Esophagus squamous epithelium (tissue), 4 donors: ENCODE data around the gene ALDH1A2.

Experiments
- CTCF ChIP-seq, 6 experiments: fragments of 450-650 bp in 4 of 6; fragments of 200-600 bp in 2 of 6; sonication (generic) in 2 of 6; IDR thresholded peaks; one replicate each; pipeline ENCODE4 v1.5.1; 2016 to 2019; ENCODE audit warnings: antibody characterized with exemption in 6 of 6, mild to moderate bottlenecking in 4 of 6, moderate library complexity in 4 of 6
- POLR2A ChIP-seq, 4 donors: fragments of 450-650 bp; IDR thresholded peaks; one replicate each; pipeline ENCODE4 v1.6.1; 2017; ENCODE audit warnings: antibody characterized with exemption in 4 of 4, mild to moderate bottlenecking in 4 of 4, moderate library complexity in 3 of 4

GRCh38 chr15:57909388-57909787, 156.1 kb downstream of the ALDH1A2 start:
- no peak for TF ChIP-seq CTCF (IDR thresholded peaks at IDR 0.05)
- TF ChIP-seq POLR2A (IDR thresholded peaks at IDR 0.05), result no peak
